Measurements from ENCODE around the gene BZW1. TPM values are rescaled to one million over a fixed set of nuclear protein-coding genes. Genes with fewer than 3 reads are reported as not detected.

BZW1 gene
- total and polyA plus RNA-seq, 2 experiments from 2014 or later: 118 to 323 TPM

DNA sequence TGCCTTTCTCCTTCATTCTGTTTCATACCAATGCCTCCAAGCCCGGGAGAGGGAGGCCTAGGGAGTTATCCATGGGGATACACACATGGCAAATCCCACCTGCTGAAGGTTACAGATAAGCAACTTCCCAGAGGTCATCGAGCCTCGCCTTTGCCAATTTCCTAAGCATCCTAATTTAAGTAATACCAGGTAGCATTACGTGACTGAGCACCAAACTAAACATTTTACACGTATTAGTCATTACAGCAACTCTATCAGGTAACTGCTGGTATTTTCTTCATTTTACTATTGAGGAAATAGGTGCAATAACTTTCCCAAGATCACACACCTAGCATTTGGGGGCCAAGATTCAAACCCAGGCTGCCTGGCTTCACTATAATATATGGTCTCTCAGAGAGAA, 30.1 kb upstream of the BZW1 start:
- no peak overlapping the region for H3K4me3 Mint-ChIP-seq
- no peaks in the 10 kb centered on the region for H3K36me3 ChIP-seq (ENCODE audit: insufficient read depth)
- H3K27me3 Mint-ChIP-seq (ENCODE audit: insufficient read depth, low read depth, poor library complexity): no peaks in the 10 kb centered on the region
- no peaks in the 10 kb centered on the region for H3K36me3 Mint-ChIP-seq (ENCODE audit: low read depth)
- H3K27me3 ChIP-seq (ENCODE audit: insufficient read depth): no peaks in the 10 kb centered on the region
- H3K4me3 ChIP-seq: no peak overlapping the region
- DNase-seq (ENCODE audit: low spot score) (no peak), ATAC-seq (no peak)
- H4K20me1 ChIP-seq (replicated peaks; ENCODE audit: insufficient read depth): no peaks in the 10 kb centered on the region
- H3K4me1 Mint-ChIP-seq: peaks cover 4% of the 10 kb centered on the region; the same call in 2 of the 3 replicates
- no peaks in the 10 kb centered on the region for H3K9me3 Mint-ChIP-seq
- no peak overlapping the region for H3K27ac Mint-ChIP-seq
- TF ChIP-seq NANOG (IDR thresholded peaks at IDR 0.05; ENCODE audit: borderline replicate concordance) (no peak), ZNF331 (CRISPR knock-in tag; IDR thresholded peaks at IDR 0.05; ENCODE audit: low read depth) (no peak), JUNB (IDR thresholded peaks at IDR 0.05; ENCODE audit: unreplicated experiment) (no peak)
- no peaks in the 10 kb centered on the region for H3K4me1 ChIP-seq (ENCODE audit: insufficient read depth)
- no peaks in the 10 kb centered on the region for H3K79me2 ChIP-seq (replicated peaks; ENCODE audit: insufficient read depth)
- H3K27ac ChIP-seq (ENCODE audit: low read depth): no peak overlapping the region
- H3F3A ChIP-seq (replicated peaks; ENCODE audit: low read depth): no peaks in the 10 kb centered on the region
- no peak overlapping the region for H2AFZ ChIP-seq
- no peaks in the 10 kb centered on the region for H3K9me2 ChIP-seq (ENCODE audit: insufficient read depth)
- H3K4me2 ChIP-seq: no peak overlapping the region

DNA sequence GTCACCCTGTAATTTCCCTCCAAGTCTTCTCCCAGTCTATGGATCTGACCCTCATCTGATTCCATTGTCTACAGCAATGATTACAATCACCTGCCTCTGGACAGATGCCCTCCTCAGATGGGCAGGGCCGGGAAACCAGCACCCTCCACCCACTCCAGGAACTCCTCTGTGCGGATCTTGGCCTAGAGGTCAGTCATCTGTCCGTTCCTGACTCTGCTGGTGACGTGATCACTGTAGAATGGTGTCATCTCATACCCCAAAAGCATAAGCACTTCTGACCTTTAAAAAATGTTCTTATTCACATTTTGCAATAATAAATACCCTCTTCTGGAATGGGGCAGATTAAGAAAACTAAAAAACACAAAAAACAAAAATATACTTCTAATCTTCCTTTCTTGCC, 29.5 kb upstream of the BZW1 start:
- ATAC-seq: no peak
- no peak overlapping the region for H3K27ac Mint-ChIP-seq
- H3K9me2 ChIP-seq (ENCODE audit: insufficient read depth): no peaks in the 10 kb centered on the region

More for the DNA sequence above, 29.5 kb upstream of the BZW1 start:
- H4K20me1 ChIP-seq (replicated peaks; ENCODE audit: insufficient read depth): no peaks in the 10 kb centered on the region
- no peaks in the 10 kb centered on the region for H3K36me3 ChIP-seq (ENCODE audit: insufficient read depth)
- H2AFZ ChIP-seq: no peak overlapping the region
- Mint-ChIP-seq H3K27me3 (ENCODE audit: insufficient read depth, low read depth, poor library complexity) (no peaks in the 10 kb centered on the region), H3K9me3 (no peaks in the 10 kb centered on the region), H3K4me1 (no peaks in the 10 kb centered on the region), H3K36me3 (ENCODE audit: low read depth) (no peaks in the 10 kb centered on the region), H3K4me3 (no peak overlapping the region)
- no peaks in the 10 kb centered on the region for H3K27me3 ChIP-seq (ENCODE audit: insufficient read depth)
- no peaks in the 10 kb centered on the region for H3K4me1 ChIP-seq (ENCODE audit: insufficient read depth)
- no peaks in the 10 kb centered on the region for H3K79me2 ChIP-seq (replicated peaks; ENCODE audit: insufficient read depth)
- no peaks in the 10 kb centered on the region for H3F3A ChIP-seq (replicated peaks; ENCODE audit: low read depth)
- no peak overlapping the region for H3K4me3 ChIP-seq
- H3K27ac ChIP-seq (ENCODE audit: low read depth): no peak overlapping the region
- TF ChIP-seq ZNF114 (CRISPR knock-in tag; IDR thresholded peaks at IDR 0.05): no peak
- TF ChIP-seq, protein P1, sequence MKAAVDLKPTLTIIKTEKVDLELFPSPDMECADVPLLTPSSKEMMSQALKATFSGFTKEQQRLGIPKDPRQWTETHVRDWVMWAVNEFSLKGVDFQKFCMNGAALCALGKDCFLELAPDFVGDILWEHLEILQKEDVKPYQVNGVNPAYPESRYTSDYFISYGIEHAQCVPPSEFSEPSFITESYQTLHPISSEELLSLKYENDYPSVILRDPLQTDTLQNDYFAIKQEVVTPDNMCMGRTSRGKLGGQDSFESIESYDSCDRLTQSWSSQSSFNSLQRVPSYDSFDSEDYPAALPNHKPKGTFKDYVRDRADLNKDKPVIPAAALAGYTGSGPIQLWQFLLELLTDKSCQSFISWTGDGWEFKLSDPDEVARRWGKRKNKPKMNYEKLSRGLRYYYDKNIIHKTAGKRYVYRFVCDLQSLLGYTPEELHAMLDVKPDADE (IDR thresholded peaks at IDR 0.05): no peak
- TF ChIP-seq POLR2AphosphoS5 (IDR thresholded peaks at IDR 0.05; ENCODE audit: low read depth): no peak
- TF ChIP-seq, protein P2, sequence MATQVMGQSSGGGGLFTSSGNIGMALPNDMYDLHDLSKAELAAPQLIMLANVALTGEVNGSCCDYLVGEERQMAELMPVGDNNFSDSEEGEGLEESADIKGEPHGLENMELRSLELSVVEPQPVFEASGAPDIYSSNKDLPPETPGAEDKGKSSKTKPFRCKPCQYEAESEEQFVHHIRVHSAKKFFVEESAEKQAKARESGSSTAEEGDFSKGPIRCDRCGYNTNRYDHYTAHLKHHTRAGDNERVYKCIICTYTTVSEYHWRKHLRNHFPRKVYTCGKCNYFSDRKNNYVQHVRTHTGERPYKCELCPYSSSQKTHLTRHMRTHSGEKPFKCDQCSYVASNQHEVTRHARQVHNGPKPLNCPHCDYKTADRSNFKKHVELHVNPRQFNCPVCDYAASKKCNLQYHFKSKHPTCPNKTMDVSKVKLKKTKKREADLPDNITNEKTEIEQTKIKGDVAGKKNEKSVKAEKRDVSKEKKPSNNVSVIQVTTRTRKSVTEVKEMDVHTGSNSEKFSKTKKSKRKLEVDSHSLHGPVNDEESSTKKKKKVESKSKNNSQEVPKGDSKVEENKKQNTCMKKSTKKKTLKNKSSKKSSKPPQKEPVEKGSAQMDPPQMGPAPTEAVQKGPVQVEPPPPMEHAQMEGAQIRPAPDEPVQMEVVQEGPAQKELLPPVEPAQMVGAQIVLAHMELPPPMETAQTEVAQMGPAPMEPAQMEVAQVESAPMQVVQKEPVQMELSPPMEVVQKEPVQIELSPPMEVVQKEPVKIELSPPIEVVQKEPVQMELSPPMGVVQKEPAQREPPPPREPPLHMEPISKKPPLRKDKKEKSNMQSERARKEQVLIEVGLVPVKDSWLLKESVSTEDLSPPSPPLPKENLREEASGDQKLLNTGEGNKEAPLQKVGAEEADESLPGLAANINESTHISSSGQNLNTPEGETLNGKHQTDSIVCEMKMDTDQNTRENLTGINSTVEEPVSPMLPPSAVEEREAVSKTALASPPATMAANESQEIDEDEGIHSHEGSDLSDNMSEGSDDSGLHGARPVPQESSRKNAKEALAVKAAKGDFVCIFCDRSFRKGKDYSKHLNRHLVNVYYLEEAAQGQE (IDR thresholded peaks at IDR 0.05; ENCODE audit: unreplicated experiment): no peak
- TF ChIP-seq JUNB (IDR thresholded peaks at IDR 0.05; ENCODE audit: unreplicated experiment): no peak
- no peak overlapping the region for H3K4me2 ChIP-seq
- no peak for DNase-seq (ENCODE audit: low spot score)

All from GM23338 (cell line).